Naive thymus-derived CD8-positive, alpha-beta T cell (primary cell): ENCODE measurements around the gene NAT8L. TPM values are rescaled to one million over a fixed set of nuclear protein-coding genes. Genes with fewer than 3 reads are reported as not detected.
A peak's percentile ranks its signal among the peaks of the same experiment; 100 is the strongest.

ENCODE experiments used
- ATAC-seq, 2 donors: fragments of 150-1000 bp; cut with Tn5 transposase in 1 of 2; sonication (Bioruptor Pico), chemical (Tn5 transposase) in 1 of 2; 1 replicate in 1 of 2; 2 replicates in 1 of 2; pipeline ENCODE4 v1.10.0; 2021; ENCODE audit warnings: mild to moderate bottlenecking in 2 of 2, moderate library complexity in 2 of 2
- POLR2A ChIA-PET: fragments of 350-600 bp; sonication (Branson Sonifier 250); formaldehyde crosslinking; loops from one replicate; lab custom pipeline; 2021; ENCODE audit warnings: antibody characterized with exemption; lab: Charles Lee
- DNase-seq, 10 donors: peaks; one replicate each; pipeline versions ENCODE4 v3.0.0 to v3.0.0-alpha.2; 2020 to 2022
- H3K27ac Mint-ChIP-seq, 10 donors: one replicate each; pipeline ENCODE4 v1.8.0; 2020 to 2022; ENCODE audit warnings: mild to moderate bottlenecking in 10 of 10, mixed read lengths in 10 of 10, moderate library complexity in 4 of 10, inconsistent platforms in 1 of 10
- H3K27me3 Mint-ChIP-seq, 5 donors: one replicate each; pipeline ENCODE4 v1.8.0; 2021 to 2022; ENCODE audit warnings: mixed read lengths in 5 of 5
- H3K36me3 Mint-ChIP-seq, 3 donors: one replicate each; pipeline ENCODE4 v1.8.0; 2020 to 2022; ENCODE audit warnings: mixed read lengths in 3 of 3, mild to moderate bottlenecking in 2 of 3, inconsistent platforms in 1 of 3
- H3K4me1 Mint-ChIP-seq, 4 donors: one replicate each; pipeline ENCODE4 v1.8.0; 2021 to 2022; ENCODE audit warnings: mixed read lengths in 4 of 4
- H3K4me3 Mint-ChIP-seq, 10 donors: one replicate each; pipeline ENCODE4 v1.8.0; 2020 to 2022; ENCODE audit warnings: mild to moderate bottlenecking in 10 of 10, mixed read lengths in 10 of 10, moderate library complexity in 6 of 10, inconsistent platforms in 1 of 10
- H3K9me3 Mint-ChIP-seq, 9 donors: one replicate each; pipeline ENCODE4 v1.8.0; 2020 to 2022; ENCODE audit warnings: mixed read lengths in 9 of 9, mild to moderate bottlenecking in 3 of 9, inconsistent platforms in 1 of 9, moderate library complexity in 1 of 9
- polyA plus RNA-seq, 3 donors: library from polyadenylated mRNA; unstranded; fragments of 300-500 nt; fragmentation: Illumina TruSeq; gene quantifications; one replicate each; pipeline ENCODE4 v1.2.3, GENCODE V29; 2021
- total RNA-seq, 8 experiments: library from RNA in 2 of 8; stranded (reverse) in 2 of 8; gene quantifications; one replicate each; pipeline ENCODE4 v1.2.3 and lab custom pipeline; 2021 to 2026

NAT8L gene
- total and polyA plus RNA-seq, 5 experiments from 2014 or later: 0.05 TPM; not detected in 4

- Mint-ChIP-seq H3K4me3 (peak overlapping the region in 2 of 10 donors; percentile 5 to 45), H3K27me3 (peaks cover 11 to 24% (median 13%) of the 10 kb centered on the region in 5 donors), H3K9me3 (no peaks in the 10 kb centered on the region), H3K36me3 (peaks cover 0 to 2% (median 0%) of the 10 kb centered on the region in 3 donors), H3K4me1 (peaks cover 0 to 7% (median 4%) of the 10 kb centered on the region in 4 donors), H3K27ac (no peak overlapping the region)
- POLR2A ChIA-PET: no interaction called here
- ATAC-seq (no peak), DNase-seq (peak in 1 of 10 donors; percentile 61)
These were observed 2.3 kb downstream of the NAT8L start for GRCh38 chr4:2061186-2062131.

- POLR2A ChIA-PET: no interaction called here
- Mint-ChIP-seq H3K4me3 (peak overlapping the region in 3 of 10 donors; percentile 5 to 28 (median 14)), H3K36me3 (peaks cover 0 to 2% (median 0%) of the 10 kb centered on the region in 3 donors), H3K27me3 (peaks cover 6 to 16% (median 7%) of the 10 kb centered on the region in 5 donors), H3K9me3 (no peaks in the 10 kb centered on the region), H3K27ac (peak overlapping the region in 1 of 10 donors; percentile 67), H3K4me1 (peaks cover 0 to 7% (median 4%) of the 10 kb centered on the region in 4 donors)
- ATAC-seq: no peak
- DNase-seq: peak in 1 of 10 donors; percentile 52
These were observed 3.2 kb downstream of the NAT8L start for GRCh38 chr4:2062168-2062807.

GRCh38 chr4:2062808-2063524 is 3.8 kb downstream of the NAT8L start:
- no peaks in the 10 kb centered on the region for H3K9me3 Mint-ChIP-seq
- POLR2A ChIA-PET: no interaction called here
- H3K27me3 Mint-ChIP-seq: peaks cover 0 to 9% (median 1%) of the 10 kb centered on the region in 5 donors
- H3K36me3 Mint-ChIP-seq: no peaks in the 10 kb centered on the region
- H3K27ac Mint-ChIP-seq: no peak overlapping the region
- ATAC-seq (no peak), DNase-seq (peak in 1 of 10 donors; percentile 38)
- peaks cover 0 to 4% (median 0%) of the 10 kb centered on the region in 4 donors for H3K4me1 Mint-ChIP-seq
- H3K4me3 Mint-ChIP-seq: peak overlapping the region in 1 of 10 donors; percentile 14

- no peak overlapping the region for H3K27ac Mint-ChIP-seq
- no peak for ATAC-seq
These were observed 4.6 kb downstream of the NAT8L start for GRCh38 chr4:2063557-2064275.

GRCh38 chr4:2064276-2064991 is 5.3 kb downstream of the NAT8L start:
- DNase-seq (peak in 1 of 10 donors; percentile 55), ATAC-seq (no peak)
- H3K4me3 Mint-ChIP-seq: no peak overlapping the region
- H3K27me3 Mint-ChIP-seq: peaks cover 0 to 8% (median 1%) of the 10 kb centered on the region in 5 donors
- H3K36me3 Mint-ChIP-seq: no peaks in the 10 kb centered on the region
- no peak overlapping the region for H3K27ac Mint-ChIP-seq
- POLR2A ChIA-PET: no interaction called here
- no peaks in the 10 kb centered on the region for H3K9me3 Mint-ChIP-seq
- peaks cover 0 to 4% (median 0%) of the 10 kb centered on the region in 4 donors for H3K4me1 Mint-ChIP-seq

More at GRCh38 chr4:2063557-2064275, 4.6 kb downstream of the NAT8L start:
- H3K4me3 Mint-ChIP-seq: no peak overlapping the region
- no peaks in the 10 kb centered on the region for H3K9me3 Mint-ChIP-seq
- DNase-seq: peak in 1 of 10 donors; percentile 60
- POLR2A ChIA-PET: no interaction called here
- peaks cover 0 to 4% (median 0%) of the 10 kb centered on the region in 4 donors for H3K4me1 Mint-ChIP-seq
- H3K27me3 Mint-ChIP-seq: peaks cover 0 to 8% (median 1%) of the 10 kb centered on the region in 5 donors
- H3K36me3 Mint-ChIP-seq: no peaks in the 10 kb centered on the region

GRCh38 chr4:2065106-2065930 is 6.2 kb downstream of the NAT8L start:
- Mint-ChIP-seq H3K36me3 (no peaks in the 10 kb centered on the region), H3K27ac (peak overlapping the region in 1 of 10 donors; percentile 11), H3K4me1 (peaks cover 0 to 4% (median 0%) of the 10 kb centered on the region in 4 donors), H3K4me3 (no peak overlapping the region), H3K9me3 (no peaks in the 10 kb centered on the region), H3K27me3 (peaks cover 0 to 8% (median 1%) of the 10 kb centered on the region in 5 donors)
- POLR2A ChIA-PET: no interaction called here
- ATAC-seq (no peak), DNase-seq (peak in 1 of 10 donors; percentile 50)

- POLR2A ChIA-PET: no interaction called here
- Mint-ChIP-seq H3K27me3 (peaks cover 0 to 8% (median 3%) of the 10 kb centered on the region in 5 donors), H3K27ac (no peak overlapping the region), H3K9me3 (no peaks in the 10 kb centered on the region), H3K4me3 (no peak overlapping the region), H3K4me1 (peaks cover 0 to 4% (median 0%) of the 10 kb centered on the region in 4 donors), H3K36me3 (no peaks in the 10 kb centered on the region)
- ATAC-seq (no peak), DNase-seq (peak in 1 of 10 donors; percentile 57)
These were observed 7.0 kb downstream of the NAT8L start for GRCh38 chr4:2066011-2066551.

GRCh38 chr4:2066571-2067445 is 7.7 kb downstream of the NAT8L start:
- Mint-ChIP-seq H3K27me3 (peaks cover 0 to 4% (median 2%) of the 10 kb centered on the region in 5 donors), H3K4me1 (peaks cover 0 to 4% (median 0%) of the 10 kb centered on the region in 4 donors), H3K9me3 (no peaks in the 10 kb centered on the region), H3K27ac (no peak overlapping the region), H3K36me3 (no peaks in the 10 kb centered on the region), H3K4me3 (no peak overlapping the region)
- ATAC-seq: no peak
- DNase-seq: peak in 1 of 10 donors; percentile 38
- POLR2A ChIA-PET: no interaction called here

- Mint-ChIP-seq H3K36me3 (no peaks in the 10 kb centered on the region), H3K4me3 (no peak overlapping the region), H3K9me3 (no peaks in the 10 kb centered on the region), H3K4me1 (peaks cover 0 to 2% (median 0%) of the 10 kb centered on the region in 4 donors), H3K27me3 (peaks cover 0 to 2% (median 0%) of the 10 kb centered on the region in 5 donors), H3K27ac (peak overlapping the region in 1 of 10 donors; percentile 44)
- DNase-seq (peak in 1 of 10 donors; percentile 24), ATAC-seq (no peak)
- POLR2A ChIA-PET: no interaction called here
These were observed 8.5 kb downstream of the NAT8L start for GRCh38 chr4:2067446-2068197.
